HCT116 (cell line): ENCODE results near the gene SERPINH1. TPM values are rescaled to one million over a fixed set of nuclear protein-coding genes. Genes with fewer than 3 reads are reported as not detected.

ENCODE experiments used
- ATAC-seq: fragments of 200-7000 bp; cut with Tn5 transposase; 2 replicates; pipeline ENCODE4 v1.9.1; 2020; ENCODE audit warnings: mild to moderate bottlenecking, moderate library complexity
- BruUV-seq: library from RNA; stranded (reverse); fragments of 400-500 nt; replicated peaks from 2 replicates; lab custom pipeline; 2021; lab: Mats Ljungman, UMichigan
- CTCF ChIA-PET: fragments of 300-600 bp; sonication (Branson Sonifier 250); formaldehyde crosslinking; loops from one replicate; lab custom pipeline; 2021; ENCODE audit warnings: antibody characterized with exemption; lab: Charles Lee
- POLR2A ChIA-PET: fragments of 300-600, 350-600 bp; sonication (Branson Sonifier 250); formaldehyde crosslinking; loops from one replicate; lab custom pipeline; 2021; ENCODE audit warnings: antibody characterized with exemption; lab: Charles Lee
- RAD21 ChIA-PET, 2 experiments: fragments of 300-600 bp; sonication (Branson Sonifier 250); formaldehyde crosslinking; loops; one replicate each; lab custom pipeline; 2023; ENCODE audit warnings: low total read pairs in 2 of 2; ENCODE audit not compliant: uncharacterized antibody in 2 of 2, unreplicated experiment in 2 of 2, low non-redundant PET in 1 of 2; lab: Charles Lee
- DNase-seq: peaks from one replicate; pipeline ENCODE4 v3.0.0-alpha.2; 2010; ENCODE audit warnings: low read depth, low spot score
- H2AFZ ChIP-seq: fragments of 200-600 bp; shearing (Covaris generic), sonication (generic); 2 replicates; pipeline ENCODE4 v1.6.1; 2017; ENCODE audit warnings: low read depth, mixed run types, mixed read lengths, antibody characterized with exemption, low read length; ENCODE audit not compliant: poor library complexity, severe bottlenecking
- H3K27ac ChIP-seq: 2 replicates; pipeline ENCODE4 v1.5.1; 2012; ENCODE audit warnings: low read depth, low read length
- H3K27me3 ChIP-seq: fragments of 200-600 bp; sonication (generic); 2 replicates; pipeline ENCODE4 v1.6.1; 2016; ENCODE audit warnings: mixed run types, low read length, mixed read lengths; ENCODE audit not compliant: insufficient read depth
- H3K36me3 ChIP-seq, 2 experiments: fragments of 200-500 bp in 1 of 2; fragments of 200-600 bp in 1 of 2; sonication (Bioruptor generic) in 1 of 2; sonication (generic) in 1 of 2; 2 replicates each; pipeline versions ENCODE4 v1.5.1 to v1.6.1; 2014 to 2016; ENCODE audit warnings: low read length in 2 of 2, inconsistent platforms in 1 of 2, mixed read lengths in 1 of 2, mixed run types in 1 of 2; ENCODE audit not compliant: insufficient read depth in 2 of 2, control insufficient read depth in 1 of 2
- H3K4me1 ChIP-seq, 2 experiments: fragments of 200-600 bp in 1 of 2; sonication (generic) in 1 of 2; 2 replicates each; pipeline versions ENCODE4 v1.5.1 to v1.6.1; 2012 to 2017; ENCODE audit warnings: low read length in 2 of 2, inconsistent platforms in 1 of 2, mild to moderate bottlenecking in 1 of 2, mixed read lengths in 1 of 2, mixed run types in 1 of 2, moderate library complexity in 1 of 2; ENCODE audit not compliant: insufficient read depth in 2 of 2, control insufficient read depth in 1 of 2
- H3K4me2 ChIP-seq: fragments of 200-600 bp; sonication (generic); 2 replicates; pipeline ENCODE4 v1.6.1; 2017; ENCODE audit warnings: mixed run types, low read length, mixed read lengths
- H3K4me3 ChIP-seq, 2 experiments: fragments of 200-600 bp in 1 of 2; sonication (generic) in 1 of 2; replicated peaks in 1 of 2; 2 replicates each; pipeline ENCODE4 v1.5.1; 2011 to 2016; ENCODE audit warnings: low read length in 2 of 2, control low read depth in 1 of 2, low read depth in 1 of 2, mild to moderate bottlenecking in 1 of 2, mixed read lengths in 1 of 2, mixed run types in 1 of 2
- H3K79me2 ChIP-seq: fragments of 200-600 bp; sonication (generic); 2 replicates; pipeline ENCODE4 v1.6.1; 2017; ENCODE audit warnings: mild to moderate bottlenecking, mixed run types, low read length, moderate library complexity, mixed read lengths; ENCODE audit not compliant: insufficient read depth
- H3K9ac ChIP-seq: fragments of 200-600 bp; sonication (generic); 2 replicates; pipeline ENCODE4 v1.6.1; 2016; ENCODE audit warnings: low read length, mixed read lengths
- H3K9me2 ChIP-seq: fragments of 200-600 bp; sonication (generic), shearing (Covaris generic); 2 replicates; pipeline ENCODE4 v1.6.1; 2017; ENCODE audit warnings: mixed run types, mild to moderate bottlenecking, moderate library complexity; ENCODE audit not compliant: insufficient read depth
- H3K9me3 ChIP-seq, 2 experiments: fragments of 200-500 bp in 1 of 2; fragments of 200-600 bp in 1 of 2; sonication (Bioruptor generic) in 1 of 2; sonication (generic) in 1 of 2; 2 replicates each; pipeline ENCODE4 v1.6.1; 2014 to 2017; ENCODE audit warnings: low read length in 2 of 2, mixed read lengths in 2 of 2, inconsistent platforms in 1 of 2, low read depth in 1 of 2, mild to moderate bottlenecking in 1 of 2, mixed run types in 1 of 2, moderate library complexity in 1 of 2; ENCODE audit not compliant: control insufficient read depth in 1 of 2, insufficient read depth in 1 of 2
- H4K20me1 ChIP-seq: fragments of 200-600 bp; sonication (generic), shearing (Covaris generic); 2 replicates; pipeline ENCODE4 v1.6.1; 2017; ENCODE audit warnings: mixed run types, mild to moderate bottlenecking, moderate library complexity; ENCODE audit not compliant: insufficient read depth
- CTCF ChIP-seq, 3 experiments: fragments of 200-600 bp in 1 of 3; sonication (generic) in 1 of 3; IDR thresholded peaks in 2 of 3; conservative IDR thresholded peaks in 1 of 3; 2 replicates each; pipeline ENCODE4 v1.5.1; 2012 to 2017; ENCODE audit warnings: low read depth in 2 of 3, low read length in 2 of 3, antibody characterized with exemption in 1 of 3, borderline replicate concordance in 1 of 3, control low read depth in 1 of 3, mild to moderate bottlenecking in 1 of 3, mixed read lengths in 1 of 3, mixed run types in 1 of 3, moderate library complexity in 1 of 3; ENCODE audit not compliant: insufficient read depth in 1 of 3
- EGR1 ChIP-seq: IDR thresholded peaks from 2 replicates; pipeline ENCODE4 v1.6.1; 2012; ENCODE audit warnings: low read depth
- MAX ChIP-seq: IDR thresholded peaks from 2 replicates; pipeline ENCODE4 v1.6.1; 2012
- RAD21 ChIP-seq: IDR thresholded peaks from 2 replicates; pipeline ENCODE4 v1.6.1; 2012; ENCODE audit warnings: low read depth, mild to moderate bottlenecking
- REST ChIP-seq: IDR thresholded peaks from 2 replicates; pipeline ENCODE4 v1.6.1; 2012; ENCODE audit warnings: low read depth
- SP1 ChIP-seq: IDR thresholded peaks from 2 replicates; pipeline ENCODE4 v1.6.1; 2012; ENCODE audit warnings: low read depth
- TCF7L2 ChIP-seq: IDR thresholded peaks from 2 replicates; pipeline ENCODE4 v1.7.0; 2011; ENCODE audit warnings: borderline replicate concordance, inconsistent platforms; ENCODE audit not compliant: insufficient read depth, insufficient read length; ENCODE audit errors: extremely low read depth
- ZBTB33 ChIP-seq: IDR thresholded peaks from 2 replicates; pipeline ENCODE4 v1.6.1; 2011; ENCODE audit warnings: mild to moderate bottlenecking, low read length, moderate library complexity; ENCODE audit not compliant: insufficient replicate concordance; ENCODE audit errors: extremely low read depth
- intact Hi-C: fragments of 100-400 bp; cut with micrococcal nuclease; formaldehyde crosslinking; loops from 2 replicates; pipeline ENCODE4 v1.10.0; 2022
- total RNA-seq: library from RNA; stranded (reverse); gene quantifications from one replicate; pipeline ENCODE4 v1.2.1, GENCODE V29; 2021; ENCODE audit not compliant: unreplicated experiment

Gene SERPINH1
- total RNA-seq, 1 experiment from 2014 or later = 84.9 TPM

GRCh38 chr11:75523189-75523588, 38.9 kb upstream of the SERPINH1 start:
- H2AFZ ChIP-seq = no peak overlapping the region
- BruUV-seq = no TSS peak
- no peaks in the 10 kb centered on the region for H3K9me2 ChIP-seq
- H3K36me3 ChIP-seq = no peaks in the 10 kb centered on the region
- H3K4me1 ChIP-seq = peaks cover 3 to 23% of the 10 kb centered on the region in 2 experiments; a peak in 2 of 4 replicates
- no peak overlapping the region for H3K4me3 ChIP-seq
- TF ChIP-seq TCF7L2 (no peak), REST (no peak), EGR1 (no peak), RAD21 (no peak), SP1 (no peak), CTCF (IDR thresholded peaks at IDR 0.05 in 2 of 3, conservative IDR thresholded peaks at IDR 0.05 in 1 of 3; ENCODE audit: borderline replicate concordance in 1 of 3, insufficient read depth in 1 of 3, low read depth in 2 of 3, low read length in 2 of 3) (no peak), ZBTB33 (no peak), MAX (no peak)
- no peak overlapping the region for H3K9ac ChIP-seq
- DNase-seq (no peak), ATAC-seq (no peak)
- H3K27ac ChIP-seq = no peak overlapping the region
- no peak overlapping the region for H3K4me2 ChIP-seq
- H3K79me2 ChIP-seq = no peaks in the 10 kb centered on the region
- CTCF ChIA-PET = interaction anchor here (0.6 kb wide), 2 partner anchors 9 to 13 kb away, joined by 3 read pairs; no protein-coding TSS in a partner anchor
- intact Hi-C loops = no loop called here
- RAD21 ChIA-PET = no interaction called here
- POLR2A ChIA-PET = no interaction called here
- H3K27me3 ChIP-seq = no peaks in the 10 kb centered on the region
- no peaks in the 10 kb centered on the region for H4K20me1 ChIP-seq
- H3K9me3 ChIP-seq = no peaks in the 10 kb centered on the region
